ENCODE data around the gene NAIF1.

Gene NAIF1

GRCh38 chr9:128078504-128079434, 11.6 kb upstream of the NAIF1 start:
- no peak for TF ChIP-seq RAD21 (IDR thresholded peaks at IDR 0.05; ENCODE audit: low read depth)
- TF ChIP-seq CEBPB (IDR thresholded peaks at IDR 0.05): no peak
- no peak for TF ChIP-seq CREB1 (IDR thresholded peaks at IDR 0.05; ENCODE audit: low read depth)
- no peak for TF ChIP-seq TEAD4 (IDR thresholded peaks at IDR 0.05)
- no peak for TF ChIP-seq FOXM1 (IDR thresholded peaks at IDR 0.05; ENCODE audit: borderline replicate concordance, low read depth)
- no peak for TF ChIP-seq EP300 (IDR thresholded peaks at IDR 0.05; ENCODE audit: borderline replicate concordance)
- TF ChIP-seq YY1 (IDR thresholded peaks at IDR 0.05; ENCODE audit: low read depth): no peak
- TF ChIP-seq MAX (IDR thresholded peaks at IDR 0.05): no peak
- TF ChIP-seq TCF12 (IDR thresholded peaks at IDR 0.05; ENCODE audit: low read depth): no peak
- no peak for TF ChIP-seq ZBTB7A (IDR thresholded peaks at IDR 0.05; ENCODE audit: low read depth)
- no peak for TF ChIP-seq EGR1 (IDR thresholded peaks at IDR 0.05)
- TF ChIP-seq, protein P1, sequence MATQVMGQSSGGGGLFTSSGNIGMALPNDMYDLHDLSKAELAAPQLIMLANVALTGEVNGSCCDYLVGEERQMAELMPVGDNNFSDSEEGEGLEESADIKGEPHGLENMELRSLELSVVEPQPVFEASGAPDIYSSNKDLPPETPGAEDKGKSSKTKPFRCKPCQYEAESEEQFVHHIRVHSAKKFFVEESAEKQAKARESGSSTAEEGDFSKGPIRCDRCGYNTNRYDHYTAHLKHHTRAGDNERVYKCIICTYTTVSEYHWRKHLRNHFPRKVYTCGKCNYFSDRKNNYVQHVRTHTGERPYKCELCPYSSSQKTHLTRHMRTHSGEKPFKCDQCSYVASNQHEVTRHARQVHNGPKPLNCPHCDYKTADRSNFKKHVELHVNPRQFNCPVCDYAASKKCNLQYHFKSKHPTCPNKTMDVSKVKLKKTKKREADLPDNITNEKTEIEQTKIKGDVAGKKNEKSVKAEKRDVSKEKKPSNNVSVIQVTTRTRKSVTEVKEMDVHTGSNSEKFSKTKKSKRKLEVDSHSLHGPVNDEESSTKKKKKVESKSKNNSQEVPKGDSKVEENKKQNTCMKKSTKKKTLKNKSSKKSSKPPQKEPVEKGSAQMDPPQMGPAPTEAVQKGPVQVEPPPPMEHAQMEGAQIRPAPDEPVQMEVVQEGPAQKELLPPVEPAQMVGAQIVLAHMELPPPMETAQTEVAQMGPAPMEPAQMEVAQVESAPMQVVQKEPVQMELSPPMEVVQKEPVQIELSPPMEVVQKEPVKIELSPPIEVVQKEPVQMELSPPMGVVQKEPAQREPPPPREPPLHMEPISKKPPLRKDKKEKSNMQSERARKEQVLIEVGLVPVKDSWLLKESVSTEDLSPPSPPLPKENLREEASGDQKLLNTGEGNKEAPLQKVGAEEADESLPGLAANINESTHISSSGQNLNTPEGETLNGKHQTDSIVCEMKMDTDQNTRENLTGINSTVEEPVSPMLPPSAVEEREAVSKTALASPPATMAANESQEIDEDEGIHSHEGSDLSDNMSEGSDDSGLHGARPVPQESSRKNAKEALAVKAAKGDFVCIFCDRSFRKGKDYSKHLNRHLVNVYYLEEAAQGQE (IDR thresholded peaks at IDR 0.05; ENCODE audit: low read depth): no peak
- TF ChIP-seq USF1 (IDR thresholded peaks at IDR 0.05): no peak
- TF ChIP-seq TAF1 (IDR thresholded peaks at IDR 0.05; ENCODE audit: low read depth): no peak
- no peak for TF ChIP-seq NFIC (IDR thresholded peaks at IDR 0.05)

DNA sequence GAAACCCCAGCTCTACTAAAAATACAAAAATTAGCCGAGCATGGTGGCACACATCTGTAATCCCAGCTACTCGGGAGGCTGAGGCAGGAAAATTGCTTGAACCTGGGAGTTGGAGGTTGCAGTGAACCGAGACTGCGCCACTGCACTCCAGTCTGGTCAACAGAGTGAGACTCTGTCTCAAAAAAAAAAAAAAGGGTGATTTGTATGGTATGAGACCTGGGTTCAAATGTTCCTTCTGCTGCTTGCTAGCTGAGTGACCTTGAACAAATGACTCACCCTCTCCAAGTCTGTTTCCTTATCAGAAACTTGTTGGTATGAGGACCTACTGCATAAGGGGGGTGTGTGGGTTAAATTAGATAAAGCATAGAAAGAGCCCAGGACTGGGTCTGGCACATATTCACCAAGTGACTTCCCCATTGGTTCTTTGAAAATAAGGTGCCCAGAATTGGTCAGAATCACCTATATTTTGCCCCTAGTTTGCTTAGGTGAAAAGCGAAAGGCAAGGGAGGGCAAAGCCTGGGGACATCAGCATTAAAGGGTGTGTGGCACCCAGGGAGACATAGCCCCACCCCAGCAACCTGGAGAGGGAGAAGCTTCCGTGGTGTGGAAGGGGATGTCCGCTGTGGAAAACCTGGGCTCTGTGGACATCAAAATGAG, 10.9 kb upstream of the NAIF1 start:
- TF ChIP-seq TCF12 (IDR thresholded peaks at IDR 0.05; ENCODE audit: low read depth) (no peak), CREB1 (IDR thresholded peaks at IDR 0.05; ENCODE audit: low read depth) (no peak), NFIC (IDR thresholded peaks at IDR 0.05) (no peak)

GRCh38 chr9:128073253-128073886, 6.2 kb upstream of the NAIF1 start:
- TF ChIP-seq CEBPB (IDR thresholded peaks at IDR 0.05): peak; percentile 29; the same call in 1 of the 2 replicates
- no peak for TF ChIP-seq USF1 (IDR thresholded peaks at IDR 0.05)
- TF ChIP-seq TCF12 (IDR thresholded peaks at IDR 0.05; ENCODE audit: low read depth): no peak
- no peak for TF ChIP-seq CREB1 (IDR thresholded peaks at IDR 0.05; ENCODE audit: low read depth)
- TF ChIP-seq EGR1 (IDR thresholded peaks at IDR 0.05): no peak
- TF ChIP-seq RAD21 (IDR thresholded peaks at IDR 0.05; ENCODE audit: low read depth): no peak

GRCh38 chr9:128072144-128073021, 5.3 kb upstream of the NAIF1 start:
- TF ChIP-seq FOXM1 (IDR thresholded peaks at IDR 0.05; ENCODE audit: borderline replicate concordance, low read depth) (peak; percentile 59; the same call in 1 of the 2 replicates), NFIC (IDR thresholded peaks at IDR 0.05) (peak; percentile 85), MAX (IDR thresholded peaks at IDR 0.05) (no peak), USF1 (IDR thresholded peaks at IDR 0.05) (peak; percentile 81)

DNA sequence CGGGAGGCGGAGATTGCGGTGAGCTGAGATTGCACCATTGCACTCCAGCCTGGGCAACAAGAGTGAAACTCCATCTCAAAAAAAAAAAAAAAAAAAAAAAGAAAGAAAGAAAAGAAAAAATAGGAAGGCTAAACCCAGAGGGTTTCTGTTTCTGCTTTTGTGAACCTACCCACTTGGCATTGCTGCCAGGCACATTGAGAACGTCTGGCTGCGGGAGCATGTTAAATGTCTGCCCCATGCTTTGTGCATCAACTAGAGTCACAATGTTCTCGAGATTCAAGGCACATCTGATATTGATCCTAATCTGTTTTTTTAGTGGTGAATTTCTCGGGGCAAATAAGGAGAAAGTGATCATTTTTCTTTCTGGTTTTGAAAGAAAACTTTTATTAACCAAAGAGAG, 3.8 kb upstream of the NAIF1 start:
- TF ChIP-seq TAF1 (IDR thresholded peaks at IDR 0.05; ENCODE audit: low read depth) (no peak), EP300 (IDR thresholded peaks at IDR 0.05; ENCODE audit: borderline replicate concordance) (no peak), TEAD4 (IDR thresholded peaks at IDR 0.05) (no peak), RAD21 (IDR thresholded peaks at IDR 0.05; ENCODE audit: low read depth) (no peak), EGR1 (IDR thresholded peaks at IDR 0.05) (no peak), ZBTB7A (IDR thresholded peaks at IDR 0.05; ENCODE audit: low read depth) (no peak), NFIC (IDR thresholded peaks at IDR 0.05) (no peak)

Measured in Ishikawa (cell line).